Endothelial cell of coronary artery (primary cell): ENCODE data around the gene SULT4A1. TPM values are rescaled to one million over a fixed set of nuclear protein-coding genes. Genes with fewer than 3 reads are reported as not detected.

Source experiments
- total RNA-seq: library from RNA; depleted of rRNA; stranded (reverse); fragments of >200 nt; gene quantifications from 2 replicates; pipeline ENCODE4 v1.2.3, GENCODE V29; 2014

SULT4A1 gene, protein sequence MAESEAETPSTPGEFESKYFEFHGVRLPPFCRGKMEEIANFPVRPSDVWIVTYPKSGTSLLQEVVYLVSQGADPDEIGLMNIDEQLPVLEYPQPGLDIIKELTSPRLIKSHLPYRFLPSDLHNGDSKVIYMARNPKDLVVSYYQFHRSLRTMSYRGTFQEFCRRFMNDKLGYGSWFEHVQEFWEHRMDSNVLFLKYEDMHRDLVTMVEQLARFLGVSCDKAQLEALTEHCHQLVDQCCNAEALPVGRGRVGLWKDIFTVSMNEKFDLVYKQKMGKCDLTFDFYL
- total RNA-seq, result 0.09 and 0.63 TPM in 2 replicates

DNA sequence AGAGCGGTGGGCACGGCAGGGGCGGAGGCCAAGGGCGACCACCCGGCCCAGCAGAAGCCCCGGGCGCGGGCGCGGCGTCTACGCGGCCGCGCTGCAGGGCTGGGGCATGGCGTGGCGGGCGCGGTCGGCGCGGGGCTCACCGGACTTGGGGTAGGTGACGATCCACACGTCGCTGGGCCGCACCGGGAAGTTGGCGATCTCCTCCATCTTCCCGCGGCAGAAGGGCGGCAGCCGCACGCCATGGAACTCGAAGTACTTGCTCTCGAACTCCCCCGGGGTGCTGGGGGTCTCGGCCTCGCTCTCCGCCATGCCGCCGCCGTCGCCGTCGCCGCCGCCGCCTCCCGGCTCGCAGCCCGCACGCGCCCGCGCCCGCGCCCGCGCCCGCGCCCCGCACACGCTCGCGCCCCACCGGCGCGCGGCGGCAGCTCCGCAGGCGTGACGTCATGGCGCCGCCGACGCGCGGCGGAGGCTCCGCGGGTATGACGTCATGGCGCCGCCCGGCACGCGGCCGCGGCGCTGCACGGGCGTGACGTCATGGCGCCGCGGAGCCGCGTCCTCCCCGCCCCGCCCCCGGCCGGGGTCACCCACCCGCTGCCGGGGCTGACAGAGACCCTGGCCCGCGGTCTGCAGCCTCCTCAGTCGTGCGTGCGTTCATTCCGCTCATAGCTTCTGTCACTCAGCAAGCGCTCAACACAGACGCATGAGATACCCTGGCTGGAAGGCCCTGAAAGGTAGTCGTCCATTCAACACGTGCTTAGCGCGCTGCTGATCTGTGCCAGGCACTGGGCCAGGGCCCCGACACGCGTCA lies at the start of gene SULT4A1:
SULT4A1 (minus strand) TSS at position 440 of the 808 bp plus-strand sequence; CDS start at position 309, 131 bp downstream.

DNA sequence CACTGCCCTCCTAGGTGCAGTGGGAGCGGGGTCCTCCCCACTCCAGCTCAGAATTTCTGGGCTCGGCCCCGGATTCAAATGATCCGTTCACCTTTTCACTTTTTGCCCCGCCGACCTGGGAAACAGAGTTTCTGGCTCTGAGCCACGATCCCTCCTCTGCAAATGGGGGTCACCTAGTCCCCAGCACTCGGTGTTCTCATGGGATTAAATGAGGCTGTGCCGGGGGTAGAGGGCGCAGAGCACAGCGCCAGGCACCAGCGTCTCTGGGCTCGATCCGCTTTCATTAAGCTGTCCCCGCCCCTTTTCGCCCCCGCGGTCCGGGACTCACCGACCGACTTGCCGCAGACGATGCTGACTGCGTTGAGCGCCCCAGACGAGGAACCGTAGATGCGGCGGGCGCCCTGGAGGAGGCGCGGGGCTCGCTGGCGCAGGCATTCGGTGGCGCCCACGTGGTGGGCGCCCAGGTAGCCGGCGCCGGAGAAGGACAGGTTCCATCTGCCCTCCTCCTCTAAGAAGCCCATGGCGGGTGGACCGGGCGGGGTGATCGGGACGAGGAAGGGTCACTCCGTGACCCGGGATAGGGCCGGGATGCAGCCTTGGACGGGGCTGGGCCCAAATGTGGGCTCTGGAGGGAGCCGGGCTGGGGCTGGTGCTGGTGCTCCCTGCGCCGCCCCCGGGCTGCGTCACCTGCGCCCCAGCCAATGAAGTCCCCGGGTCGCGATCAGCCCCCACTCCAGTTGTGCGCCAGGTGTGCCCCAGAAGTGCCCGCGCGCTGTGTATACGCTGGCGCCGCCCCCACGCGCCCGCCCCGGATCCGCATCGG lies 29.3 kb upstream of the SULT4A1 start, which contains the start of gene PNPLA5:
PNPLA5 (minus strand) TSS at position 654 of the 823 bp plus-strand sequence; CDS start at position 521, 133 bp downstream.

DNA sequence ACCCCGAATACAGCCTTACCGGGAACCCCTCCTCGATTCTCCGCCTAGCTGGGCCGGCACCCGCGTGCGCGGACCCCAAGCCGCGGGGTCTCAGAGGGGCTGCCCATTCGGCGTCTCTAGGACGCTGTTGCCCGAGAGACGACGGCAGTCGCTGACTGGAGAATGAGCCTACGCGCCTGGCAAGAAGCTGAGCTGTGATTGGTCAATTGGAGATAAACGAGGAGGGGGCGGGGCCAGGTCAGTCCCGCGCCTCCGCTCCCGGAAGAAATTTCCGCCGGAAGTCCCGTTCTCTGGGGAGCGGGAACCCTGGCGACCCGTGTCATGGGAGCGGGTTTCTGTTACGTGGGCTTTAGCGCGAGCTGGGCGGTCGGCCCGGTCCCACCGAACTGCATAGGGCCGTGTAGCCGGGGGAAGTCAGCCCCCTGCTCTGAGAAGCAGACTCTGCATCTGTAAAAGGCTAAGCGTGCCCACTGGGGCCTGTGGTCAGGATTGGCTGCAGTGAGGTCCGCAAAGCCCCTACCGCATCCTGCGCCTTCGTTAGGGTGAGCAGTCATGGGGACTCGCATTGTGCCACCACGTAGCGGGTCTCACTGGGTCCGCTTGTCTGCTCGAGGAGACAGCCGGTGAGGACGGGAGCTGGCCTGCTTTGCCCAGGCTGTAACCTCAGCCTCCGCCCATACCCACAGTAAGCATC lies 50.0 kb downstream of the SULT4A1 start, which contains the start of gene EFCAB6:
EFCAB6 (minus strand) TSS at position 157 of the 694 bp plus-strand sequence. CDS start 29,987 bp downstream, outside the sequence.

Other genes with a start within 250 kb of the SULT4A1 start
- gene EFCAB6, start 50.2 kb downstream of the SULT4A1 start, total RNA-seq, result 0.19 and 0.45 TPM in 2 replicates
- gene PNPLA5, start 29.5 kb upstream of the SULT4A1 start, total RNA-seq, result not detected in 2 replicates
- gene PNPLA3, start 61.3 kb upstream of the SULT4A1 start, total RNA-seq, result 0.27 and 0.85 TPM in 2 replicates
- 42.5 and 55.6 TPM in 2 replicates for gene SAMM50, start 92.9 kb upstream of the SULT4A1 start, total RNA-seq
- 88.2 and 109 TPM in 2 replicates for gene PARVB, start 161.8 kb upstream of the SULT4A1 start, total RNA-seq